Activated T-helper 1 cell treated with anti-CD3 and anti-CD28 coated beads, Interleukin-2, amount 50 U/mL, for 16 hours (primary cell): Measurements from ENCODE around the gene GJA9.
"Not testable (repeated sequence)": the region's sequence is repeated elsewhere in the genome, so short reads cannot be mapped to it uniquely, and the experiment has no call there.

Experiments
- DNase-seq, 2 donors: peaks; one replicate each; pipeline ENCODE4 v3.0.0-alpha.2; 2020; ENCODE audit warnings: low read depth in 1 of 2, low spot score in 1 of 2

The GJA9 gene

GRCh38 chr1:38875811-38876210 is 5.6 kb downstream of the GJA9 start:
- no peak for DNase-seq

GRCh38 chr1:38873027-38873969 is 8.1 kb downstream of the GJA9 start, which contains the start of gene MYCBP:
MYCBP (minus strand) TSS chr1:38873348; CDS start chr1:38873305, 43 bp downstream.
- DNase-seq, result peak; percentile 94 to 97

GRCh38 chr1:38872401-38873026 is 8.9 kb downstream of the GJA9 start:
- peak; percentile 4 to 6 for DNase-seq

GRCh38 chr1:38870996-38871395 is 10.4 kb downstream of the GJA9 start:
- DNase-seq, result no peak

- no peak for DNase-seq
Measured at GRCh38 chr1:38867208-38867607, 14.2 kb downstream of the GJA9 start.

GRCh38 chr1:38865112-38865715 is 16.2 kb downstream of the GJA9 start:
- no peak for DNase-seq

- no peak for DNase-seq
Measured at GRCh38 chr1:38860454-38860795, 21.0 kb downstream of the GJA9 start.

GRCh38 chr1:38859561-38860453 is 21.6 kb downstream of the GJA9 start, which contains the start of gene RRAGC:
RRAGC (minus strand) TSS chr1:38859772; CDS start chr1:38859646, 126 bp downstream.
- DNase-seq, result peak; percentile 97 to 98

GRCh38 chr1:38858833-38859560 is 22.4 kb downstream of the GJA9 start:
- peak in 1 of 2 donors; percentile 25 for DNase-seq

GRCh38 chr1:38852780-38853179 is 28.6 kb downstream of the GJA9 start:
- no peak for DNase-seq

GRCh38 chr1:38848071-38848470 is 33.3 kb downstream of the GJA9 start:
- no peak for DNase-seq

GRCh38 chr1:38846210-38846609 is 35.2 kb downstream of the GJA9 start:
- no peak for DNase-seq

- not testable (repeated sequence) for DNase-seq
Measured at GRCh38 chr1:38845088-38845487, 36.3 kb downstream of the GJA9 start.

- no peak for DNase-seq
Measured at GRCh38 chr1:38840281-38840680, 41.1 kb downstream of the GJA9 start.

GRCh38 chr1:38839363-38839762 is 42.0 kb downstream of the GJA9 start:
- no peak for DNase-seq

GRCh38 chr1:38836316-38836715 is 45.1 kb downstream of the GJA9 start:
- not testable (repeated sequence) for DNase-seq

- DNase-seq, result no peak
Measured at GRCh38 chr1:38834937-38835827, 46.2 kb downstream of the GJA9 start.

GRCh38 chr1:38834221-38834782 is 47.1 kb downstream of the GJA9 start:
- DNase-seq, result no peak

GRCh38 chr1:38833146-38833545 is 48.2 kb downstream of the GJA9 start:
- no peak for DNase-seq
